MM.1S (cell line): ENCODE data around the gene OR2L5.

ENCODE experiments used
- EZH2 ChIP-seq: fragments of 300-600 bp; sonication (generic); optimal IDR thresholded peaks from 2 replicates; pipeline ENCODE3; 2017; ENCODE audit warnings: low read depth, mild to moderate bottlenecking, antibody characterized with exemption, low read length, mixed read lengths
- EZH2phosphoT487 ChIP-seq: fragments of 300-600 bp; sonication (generic); IDR thresholded peaks from 2 replicates; pipeline ENCODE4 v1.6.1; 2018; ENCODE audit warnings: antibody characterized with exemption, low read length
- TF ChIP-seq, protein P1 (sequence below): fragments of 300-600 bp; sonication (generic); IDR thresholded peaks from 2 replicates; pipeline ENCODE4 v1.5.1; 2016; ENCODE audit warnings: antibody characterized with exemption, low read length, mixed read lengths

DNA sequence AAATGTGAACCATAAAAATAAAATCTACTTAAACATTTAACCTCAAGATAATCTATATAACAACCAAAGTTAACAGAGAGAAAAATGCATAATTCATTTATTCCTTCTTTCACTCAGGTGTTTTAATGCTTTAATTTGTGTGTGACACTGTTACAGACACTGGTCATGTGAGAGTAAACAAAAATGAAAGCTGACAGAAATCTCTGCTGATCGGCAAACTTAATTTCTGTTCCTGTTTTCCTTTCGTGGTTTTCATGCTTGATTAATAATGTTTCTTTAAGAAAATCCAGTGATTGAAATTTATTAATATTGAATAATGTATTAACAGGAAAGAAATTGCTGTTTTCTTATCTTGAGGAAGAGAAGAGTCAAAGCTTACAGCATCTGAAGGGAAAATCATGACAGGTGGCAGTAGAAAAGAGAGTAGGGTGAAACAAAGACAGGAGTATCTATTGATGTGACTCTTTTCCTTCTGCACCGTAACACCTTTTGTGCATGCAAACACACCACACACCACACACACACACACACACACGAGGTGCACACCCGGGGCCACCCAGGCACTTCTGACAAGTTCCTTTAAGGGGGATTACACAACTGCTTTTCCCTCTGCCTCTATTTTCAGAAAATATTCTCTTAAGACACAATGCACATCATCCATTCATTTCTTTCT is 46.8 kb upstream of the OR2L5 start:
- TF ChIP-seq, protein P1, sequence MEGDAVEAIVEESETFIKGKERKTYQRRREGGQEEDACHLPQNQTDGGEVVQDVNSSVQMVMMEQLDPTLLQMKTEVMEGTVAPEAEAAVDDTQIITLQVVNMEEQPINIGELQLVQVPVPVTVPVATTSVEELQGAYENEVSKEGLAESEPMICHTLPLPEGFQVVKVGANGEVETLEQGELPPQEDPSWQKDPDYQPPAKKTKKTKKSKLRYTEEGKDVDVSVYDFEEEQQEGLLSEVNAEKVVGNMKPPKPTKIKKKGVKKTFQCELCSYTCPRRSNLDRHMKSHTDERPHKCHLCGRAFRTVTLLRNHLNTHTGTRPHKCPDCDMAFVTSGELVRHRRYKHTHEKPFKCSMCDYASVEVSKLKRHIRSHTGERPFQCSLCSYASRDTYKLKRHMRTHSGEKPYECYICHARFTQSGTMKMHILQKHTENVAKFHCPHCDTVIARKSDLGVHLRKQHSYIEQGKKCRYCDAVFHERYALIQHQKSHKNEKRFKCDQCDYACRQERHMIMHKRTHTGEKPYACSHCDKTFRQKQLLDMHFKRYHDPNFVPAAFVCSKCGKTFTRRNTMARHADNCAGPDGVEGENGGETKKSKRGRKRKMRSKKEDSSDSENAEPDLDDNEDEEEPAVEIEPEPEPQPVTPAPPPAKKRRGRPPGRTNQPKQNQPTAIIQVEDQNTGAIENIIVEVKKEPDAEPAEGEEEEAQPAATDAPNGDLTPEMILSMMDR = no peak
- TF ChIP-seq EZH2phosphoT487 (no peak), EZH2 (no peak)
